HG03139 (cell line): ENCODE results near the gene SLCO2A1.

Source experiments
- ATAC-seq: cut with Tn5 transposase; IDR thresholded peaks from one replicate; pipeline ENCODE4 v1.9.1; 2021; ENCODE audit not compliant: unreplicated experiment

The SLCO2A1 gene

DNA sequence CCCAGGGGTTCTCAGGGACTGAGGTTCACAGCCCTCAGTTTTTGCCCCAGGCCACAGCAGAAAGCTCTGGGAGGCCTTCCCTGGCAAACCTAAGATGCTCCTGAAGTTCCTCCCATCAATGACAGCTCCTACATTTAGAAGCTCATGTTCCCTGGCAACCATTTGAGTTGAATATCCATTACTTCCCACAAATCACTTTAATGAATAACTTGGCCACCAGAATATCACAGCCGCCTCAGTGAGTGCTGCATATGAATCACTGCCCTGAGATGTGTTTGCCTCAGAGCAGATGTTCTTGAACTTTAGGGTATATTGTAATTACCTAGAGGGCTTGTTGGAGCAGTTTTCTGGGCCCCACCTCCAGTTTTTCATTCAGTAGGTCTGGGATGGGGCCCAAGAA, 27.4 kb downstream of the SLCO2A1 start:
- ATAC-seq, result no peak

DNA sequence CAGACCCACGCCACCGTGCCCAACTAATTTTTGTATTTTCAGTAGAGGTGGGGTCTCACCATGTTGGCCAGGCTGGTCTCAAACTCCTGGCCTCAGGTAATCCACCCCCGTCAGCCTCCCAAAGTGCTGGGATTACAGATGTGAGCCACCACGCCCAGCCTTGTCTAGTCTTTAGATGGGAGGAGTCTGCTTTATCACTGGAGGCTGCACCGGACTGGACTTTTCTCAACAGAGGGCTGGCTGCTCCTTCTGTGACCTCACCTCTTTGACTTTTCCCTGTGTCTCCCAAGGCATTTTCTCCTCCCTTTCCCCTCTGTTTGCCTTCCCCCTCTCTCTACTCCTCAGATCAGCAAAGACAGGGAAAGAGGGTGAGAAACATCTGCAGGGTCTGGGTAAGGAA, 28.5 kb downstream of the SLCO2A1 start:
- no peak for ATAC-seq

DNA sequence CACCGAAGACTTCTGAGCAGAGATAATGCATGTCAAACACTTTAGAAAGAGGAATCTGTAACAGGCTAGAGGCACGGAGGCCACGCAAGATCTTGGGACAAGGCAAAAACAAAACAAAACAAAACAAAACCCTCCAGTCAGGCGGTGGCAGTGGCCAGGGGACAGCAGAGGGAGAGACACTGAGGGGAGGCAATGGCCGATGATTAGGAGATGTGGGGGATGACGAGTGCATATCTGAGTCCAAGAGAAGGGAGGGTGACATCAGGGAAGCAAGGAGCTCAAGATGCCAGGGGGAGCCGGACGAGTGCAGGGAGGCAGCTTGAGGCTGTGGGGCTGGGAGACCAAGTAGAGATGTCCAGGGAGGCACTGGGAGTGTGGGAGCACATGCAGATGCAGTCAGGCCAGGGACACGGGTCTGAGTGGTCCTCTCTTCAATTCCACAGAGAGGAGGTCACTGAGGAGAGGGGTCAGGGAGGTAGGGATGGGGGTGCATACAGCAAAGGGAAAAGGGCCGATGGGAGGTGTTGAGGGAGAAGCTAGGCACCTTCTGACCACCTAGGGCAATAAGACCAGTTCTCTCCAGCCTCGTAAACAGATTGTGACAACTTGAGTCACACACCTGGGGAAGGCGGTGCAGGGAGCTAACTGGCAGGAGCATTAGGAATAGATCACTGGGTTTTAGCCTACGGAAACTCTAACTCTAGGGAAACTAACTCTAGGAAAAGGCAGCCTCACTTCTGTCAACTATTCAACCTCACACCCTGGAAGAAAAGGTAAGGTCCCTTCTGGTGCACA, 29.6 kb downstream of the SLCO2A1 start:
- ATAC-seq, result no peak

DNA sequence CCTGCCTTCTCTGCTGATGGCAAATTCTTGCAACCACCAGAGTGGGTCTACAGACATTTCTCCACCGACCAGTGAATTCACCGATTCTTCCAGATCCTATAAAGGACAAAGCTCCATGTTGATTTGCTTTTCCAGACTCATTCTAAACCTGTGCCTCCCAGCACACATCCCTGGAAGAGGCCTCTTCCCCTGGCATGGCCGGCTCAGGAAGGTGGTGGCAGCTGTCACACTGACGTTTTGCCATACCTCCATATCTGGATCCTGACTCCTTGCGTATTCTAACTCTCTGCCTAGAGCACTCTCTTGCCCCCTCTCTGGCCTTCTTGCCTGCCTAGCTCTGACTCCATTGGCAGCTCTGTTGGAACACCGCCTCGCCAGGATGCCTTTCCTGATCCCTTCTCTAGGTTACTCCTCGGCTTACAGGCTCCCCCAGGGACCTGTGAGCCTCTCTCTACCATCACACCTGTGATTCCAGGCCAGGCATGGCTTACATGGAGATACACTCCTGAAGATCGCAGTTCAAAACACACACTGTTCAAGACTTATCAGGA, 31.0 kb downstream of the SLCO2A1 start:
- no peak for ATAC-seq

DNA sequence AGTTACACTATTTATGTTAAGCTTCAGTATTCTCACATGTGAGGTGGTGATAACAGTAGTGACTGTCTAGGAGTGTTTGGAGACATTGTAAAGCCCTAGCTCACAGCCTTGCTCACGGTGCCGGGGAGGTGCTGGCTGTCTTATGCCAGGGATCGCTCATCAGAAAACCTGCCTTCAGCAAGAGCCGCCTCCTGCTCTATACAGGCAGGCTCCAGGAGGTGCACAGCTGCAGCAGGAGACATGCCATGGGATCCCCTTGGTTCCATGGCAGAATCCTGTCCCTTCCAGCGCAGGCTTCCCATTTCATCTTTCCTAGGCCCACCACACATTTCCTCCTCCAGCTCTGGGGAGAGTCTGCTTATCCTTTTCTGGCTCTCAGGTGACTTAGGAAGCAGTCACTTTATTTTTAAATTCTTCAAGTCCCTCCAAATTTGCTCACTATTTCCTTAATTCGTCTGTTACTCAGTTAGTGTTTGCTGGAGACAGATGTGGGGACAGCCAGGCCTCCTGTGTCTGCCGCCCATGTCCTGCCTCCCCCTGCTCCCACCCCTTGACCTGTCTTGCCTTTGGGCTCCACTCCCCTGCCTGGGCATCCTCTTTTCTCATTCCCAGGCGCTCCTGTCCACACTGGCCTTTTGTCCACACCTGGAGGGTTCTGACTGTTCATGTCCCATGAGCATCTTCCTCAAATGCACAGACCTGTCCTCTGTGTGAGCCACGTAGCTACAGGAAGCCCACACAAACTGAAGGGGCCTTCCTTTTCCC, 31.7 kb downstream of the SLCO2A1 start:
- no peak for ATAC-seq

DNA sequence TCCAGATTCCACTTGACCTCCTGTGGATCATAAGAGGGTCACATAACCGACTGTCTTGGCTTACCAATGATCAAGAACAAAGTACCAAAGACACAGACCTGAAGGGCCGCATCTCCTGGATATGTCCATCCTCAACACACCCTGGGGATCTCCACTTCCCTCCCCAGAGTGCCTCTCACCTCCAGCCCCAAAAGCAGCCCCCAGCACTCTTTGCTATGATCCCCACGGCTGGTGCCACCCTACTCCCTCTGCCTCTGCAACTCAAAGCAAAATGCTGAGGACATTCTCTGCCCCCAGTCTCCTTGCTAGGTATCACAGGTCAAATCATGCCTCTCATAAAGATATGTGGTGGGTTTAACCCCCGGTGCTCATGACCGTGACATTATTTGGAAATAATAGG, 32.7 kb downstream of the SLCO2A1 start:
- ATAC-seq, result no peak

DNA sequence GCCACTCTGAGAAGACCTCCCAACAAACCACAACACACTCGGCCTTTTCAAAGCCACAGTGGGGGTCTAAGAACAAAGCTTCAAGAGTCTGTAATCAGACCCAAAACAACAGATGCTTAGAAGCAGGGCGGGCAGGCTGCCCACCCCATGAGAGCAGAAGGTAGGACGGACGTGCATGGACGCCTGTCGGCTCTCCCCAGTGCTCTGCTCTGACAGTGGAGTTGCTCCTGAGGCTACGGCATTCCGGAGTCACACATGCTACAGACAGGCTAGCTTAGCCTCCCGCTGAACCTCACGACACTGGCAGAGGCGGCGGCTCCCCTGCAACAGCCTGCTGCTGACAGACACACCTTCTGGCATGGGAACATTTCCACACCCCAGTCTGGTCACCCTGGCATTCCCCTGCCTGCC, 33.5 kb downstream of the SLCO2A1 start:
- ATAC-seq, result no peak

DNA sequence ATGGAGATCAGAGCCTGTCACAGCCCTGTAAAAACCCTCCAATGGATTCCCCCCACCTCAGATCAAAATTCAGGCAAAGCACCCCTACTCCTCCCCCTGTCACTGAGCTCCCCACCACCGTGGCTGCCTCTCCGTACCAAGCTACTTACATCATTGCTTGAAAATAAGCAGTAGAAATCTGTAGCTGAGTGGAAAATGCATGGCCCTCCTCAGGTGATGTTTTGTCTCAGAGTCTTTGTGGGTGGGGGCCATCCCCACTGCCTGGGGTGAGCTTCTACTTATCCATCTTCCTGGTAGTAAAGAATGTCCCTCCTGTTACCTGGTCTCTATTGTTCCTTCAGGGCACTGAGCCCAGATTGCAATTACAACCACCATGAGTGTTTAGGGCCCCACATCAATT, 34.5 kb downstream of the SLCO2A1 start:
- no peak for ATAC-seq

DNA sequence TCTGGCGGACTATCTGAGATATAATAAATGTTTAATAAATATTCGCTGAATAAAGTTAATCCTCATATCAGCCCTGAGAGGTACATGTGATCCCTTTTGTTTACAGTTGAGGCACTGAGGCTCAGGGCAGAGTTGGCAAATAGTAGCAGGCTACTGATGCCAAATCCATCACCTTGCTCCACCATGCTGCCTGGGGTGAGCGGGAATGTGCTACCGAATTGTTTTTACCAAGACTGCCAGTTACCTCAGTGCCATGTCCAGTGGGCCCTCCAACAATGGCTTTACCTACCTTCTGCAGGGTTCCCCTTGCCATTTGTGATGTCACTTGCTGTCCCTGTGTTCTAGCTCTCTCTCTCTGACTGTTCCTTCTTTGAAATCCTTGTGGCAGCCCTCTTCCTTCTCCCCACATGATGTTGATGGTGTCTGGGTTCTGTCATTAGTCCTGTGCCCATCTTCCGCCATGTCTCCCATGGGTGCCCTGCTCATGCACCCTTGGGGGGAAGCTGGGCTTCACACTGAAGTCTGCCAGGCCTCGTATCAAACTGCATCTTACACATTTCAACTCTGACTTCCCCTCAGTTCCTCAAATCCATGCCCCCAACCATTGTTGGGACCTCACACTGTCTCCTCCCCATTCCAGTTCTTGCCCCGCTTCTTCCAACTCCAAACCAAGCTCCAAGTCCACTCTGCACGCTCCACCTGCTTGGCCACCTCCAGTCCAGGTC, 35.4 kb downstream of the SLCO2A1 start:
- ATAC-seq, result no peak

DNA sequence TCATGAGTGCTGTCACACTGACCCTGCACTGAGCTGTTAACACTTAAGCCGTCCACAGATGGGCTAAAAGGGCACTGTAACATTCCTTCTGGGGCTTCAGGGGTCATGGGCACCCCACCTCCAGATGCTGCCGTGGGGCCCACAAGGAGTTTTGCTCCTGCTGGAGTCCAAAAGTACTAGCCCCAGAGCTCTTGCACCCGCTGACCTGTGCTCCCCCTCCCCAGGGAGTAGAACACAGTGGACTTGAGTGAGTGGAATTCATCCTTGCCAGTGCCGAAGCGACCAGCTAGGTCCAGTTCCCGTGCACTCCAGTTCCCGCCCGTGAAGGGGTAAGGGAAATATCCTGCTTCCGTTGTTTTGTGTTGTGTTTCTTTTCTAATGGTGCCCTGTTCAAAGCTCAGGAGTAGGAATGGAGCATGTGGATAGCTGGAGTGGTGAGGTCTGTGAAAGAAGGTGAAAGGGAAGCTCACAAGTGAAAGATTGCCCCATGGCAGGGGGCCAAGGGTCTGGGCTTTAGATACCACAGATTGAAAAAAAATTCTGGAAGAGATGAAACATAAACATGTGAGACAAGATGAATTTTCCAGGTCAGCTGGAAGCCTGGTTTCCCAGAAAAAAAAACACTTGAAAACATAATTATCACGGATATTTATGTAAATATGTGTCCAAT, 36.6 kb downstream of the SLCO2A1 start:
- no peak for ATAC-seq

DNA sequence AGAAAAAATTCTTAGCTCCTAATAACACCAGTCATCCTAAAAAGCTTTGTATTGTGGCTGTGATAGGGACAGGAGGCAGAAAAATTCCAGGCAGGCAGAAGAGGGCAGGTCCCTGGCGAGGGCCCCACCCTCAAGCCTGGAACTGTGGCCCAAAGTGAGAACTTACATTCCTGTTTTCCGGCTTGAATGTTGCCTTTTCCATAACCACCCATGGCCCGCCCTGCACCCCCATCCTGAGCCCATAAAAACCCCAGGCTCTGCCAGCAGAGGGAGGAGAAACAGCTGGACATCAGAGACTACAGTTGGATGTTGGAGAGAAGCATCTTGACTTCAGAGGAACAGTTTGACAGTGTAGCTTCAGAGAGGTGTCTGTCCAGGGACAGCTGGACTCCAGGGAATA, 37.3 kb downstream of the SLCO2A1 start:
- no peak for ATAC-seq

DNA sequence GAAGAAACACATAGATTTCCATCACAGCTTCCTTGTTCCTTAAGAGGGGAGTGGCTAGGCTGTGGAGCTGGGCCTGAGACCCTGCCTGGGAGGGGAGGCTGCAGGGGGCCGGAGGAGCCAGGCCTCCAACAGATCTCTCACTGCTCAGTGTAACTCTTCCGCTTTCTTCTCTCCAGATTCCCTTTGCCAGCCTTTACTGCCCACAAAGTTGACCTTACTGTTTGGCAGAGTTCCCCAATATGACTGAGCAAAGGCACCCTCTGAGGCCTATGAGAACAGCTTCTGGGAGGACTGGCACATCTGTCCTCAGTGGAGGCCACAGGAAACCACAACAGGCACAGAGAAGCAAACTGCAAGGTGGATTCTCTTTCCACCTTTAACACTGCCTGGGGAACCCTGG, 38.1 kb downstream of the SLCO2A1 start:
- no peak for ATAC-seq

DNA sequence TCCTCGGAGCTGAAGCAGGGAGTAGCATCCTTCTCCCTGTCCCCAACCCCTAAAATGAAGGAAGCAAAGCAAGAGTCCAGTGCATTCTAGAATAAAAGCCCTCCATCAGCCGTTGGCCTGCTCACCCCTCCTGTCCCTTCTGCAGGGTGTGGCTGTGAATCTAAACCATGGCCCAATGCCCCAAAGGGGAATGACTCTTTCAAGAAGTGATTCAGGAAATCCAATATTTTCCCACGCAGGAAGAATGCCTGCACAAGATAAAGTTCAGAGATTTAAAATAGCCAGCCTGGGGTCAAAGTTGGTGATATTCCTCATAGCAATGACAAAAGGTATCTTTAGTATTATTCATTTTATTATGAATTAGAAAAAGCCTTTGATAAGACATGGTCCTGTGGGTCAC, 38.5 kb downstream of the SLCO2A1 start:
- no peak for ATAC-seq

DNA sequence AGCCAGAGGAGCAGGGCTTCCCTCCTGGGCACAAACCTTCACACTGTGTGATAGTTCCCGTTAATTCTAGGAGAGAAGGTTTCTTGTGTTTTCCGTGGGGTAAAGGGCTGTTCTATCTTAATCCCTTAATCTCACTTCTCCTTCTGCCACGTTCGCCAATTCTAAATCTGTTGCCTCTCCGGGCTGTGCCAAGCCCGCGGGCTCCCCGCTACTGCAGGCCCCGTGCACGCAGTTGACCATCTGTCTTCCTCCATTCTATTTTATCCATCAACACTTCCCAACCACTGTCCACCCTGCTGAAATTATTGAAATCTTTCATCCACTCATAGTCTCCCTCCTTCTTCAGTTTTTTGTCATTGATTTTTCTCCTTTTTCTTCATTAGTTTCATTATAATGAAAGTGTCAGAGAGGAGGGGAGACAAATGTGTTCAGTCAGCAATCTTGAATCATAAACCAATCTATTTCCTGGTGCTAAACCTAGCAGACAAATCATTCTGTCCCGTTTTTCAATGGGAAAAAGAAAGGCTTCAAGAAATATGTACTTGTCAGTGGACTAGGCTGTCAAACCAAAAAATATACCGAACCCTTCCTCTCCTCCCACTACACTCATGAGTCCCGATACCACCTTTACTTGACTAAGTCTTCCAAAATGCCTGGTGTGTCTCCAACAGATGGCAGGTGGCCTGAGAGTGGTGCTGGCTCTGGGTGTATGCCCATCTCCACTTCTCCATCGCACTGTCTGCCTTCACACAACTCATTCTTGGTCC, 39.6 kb downstream of the SLCO2A1 start:
- no peak for ATAC-seq

DNA sequence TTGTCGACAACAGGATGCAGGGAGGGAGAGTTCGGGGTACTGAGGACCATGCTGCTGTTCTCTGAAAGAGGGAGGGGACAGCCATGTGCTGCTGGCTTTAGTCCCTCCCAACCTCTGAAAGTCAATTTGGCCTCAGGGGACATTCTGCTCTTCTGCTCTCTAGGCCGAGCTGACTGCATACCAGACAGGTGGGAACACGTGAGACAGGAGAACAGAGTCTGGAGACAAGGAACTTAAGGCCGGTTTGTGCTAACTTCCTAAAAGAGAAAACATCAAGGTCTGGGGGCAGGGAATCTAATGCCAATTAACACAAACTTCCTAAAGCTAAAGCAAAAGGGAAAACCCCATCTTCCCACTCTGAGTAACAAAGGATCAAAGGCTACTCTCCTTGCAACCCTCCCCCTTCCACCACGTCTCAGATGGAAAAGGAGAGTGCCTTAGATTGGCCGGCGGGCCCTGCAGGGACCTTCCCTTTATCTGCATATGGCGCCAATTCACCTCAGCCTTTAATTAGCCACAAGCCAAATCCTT, 41.0 kb downstream of the SLCO2A1 start:
- no peak for ATAC-seq

DNA sequence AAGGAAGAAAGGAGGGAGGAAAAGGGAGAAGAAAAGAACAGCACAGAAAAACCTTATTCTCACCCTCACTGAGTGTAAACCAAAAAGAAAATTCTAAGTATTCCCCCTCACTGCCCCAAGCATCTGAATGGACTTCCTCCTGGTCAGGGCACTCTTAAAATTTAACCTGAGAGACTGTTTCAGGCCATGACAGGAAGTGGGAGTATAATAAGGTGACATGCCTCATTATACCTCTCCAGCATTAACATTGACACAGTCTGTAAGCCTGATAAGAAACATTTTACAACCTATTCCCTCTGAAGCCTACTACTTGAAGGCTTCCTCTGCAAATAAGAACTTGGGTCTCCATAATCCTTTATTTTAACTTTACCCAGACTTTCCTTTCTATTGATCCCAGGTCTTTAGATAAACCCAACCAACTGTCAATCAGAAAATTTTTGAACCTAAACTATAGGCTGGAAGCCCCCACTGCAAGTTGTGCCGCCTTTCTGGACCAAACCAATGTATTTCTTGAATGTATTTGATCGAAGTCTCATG, 41.7 kb downstream of the SLCO2A1 start:
- no peak for ATAC-seq

DNA sequence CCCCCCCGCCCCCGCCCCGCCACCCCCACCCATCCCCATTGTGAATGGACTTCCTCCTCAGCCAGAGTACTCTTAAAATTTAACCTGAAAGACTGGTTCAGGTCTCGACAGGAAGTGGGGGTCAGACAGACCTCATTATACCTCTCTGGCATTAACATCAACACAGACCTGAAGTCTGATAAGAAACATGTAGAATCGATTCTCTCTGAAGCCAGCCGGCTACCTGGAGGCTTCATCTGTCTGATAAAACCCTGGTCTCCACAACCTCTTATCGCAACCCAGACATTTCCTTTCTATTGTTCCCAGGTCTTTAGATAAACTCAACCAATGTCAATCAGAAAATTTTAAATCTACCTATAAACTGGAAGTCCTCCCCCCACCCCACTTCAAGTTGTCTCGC, 42.6 kb downstream of the SLCO2A1 start:
- no peak for ATAC-seq

DNA sequence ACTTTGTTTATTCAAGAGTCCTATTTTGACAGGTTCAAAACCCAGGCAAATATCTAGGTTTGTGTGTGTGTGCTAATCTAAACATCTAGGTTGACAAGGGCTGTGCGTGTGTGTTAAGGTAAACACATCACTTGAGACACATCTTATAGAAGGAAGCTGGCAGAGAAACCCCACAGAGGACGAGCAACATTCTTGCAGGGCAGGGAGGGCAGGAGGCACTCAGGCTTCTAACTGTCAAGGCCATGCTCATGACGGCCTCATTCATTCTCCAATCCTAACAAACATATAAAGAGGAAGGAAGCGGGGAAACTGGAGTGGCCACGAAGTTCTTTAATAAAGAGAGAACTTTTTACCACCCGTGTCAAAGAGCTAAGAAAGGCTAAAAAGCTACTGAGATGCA, 43.4 kb downstream of the SLCO2A1 start:
- no peak for ATAC-seq

DNA sequence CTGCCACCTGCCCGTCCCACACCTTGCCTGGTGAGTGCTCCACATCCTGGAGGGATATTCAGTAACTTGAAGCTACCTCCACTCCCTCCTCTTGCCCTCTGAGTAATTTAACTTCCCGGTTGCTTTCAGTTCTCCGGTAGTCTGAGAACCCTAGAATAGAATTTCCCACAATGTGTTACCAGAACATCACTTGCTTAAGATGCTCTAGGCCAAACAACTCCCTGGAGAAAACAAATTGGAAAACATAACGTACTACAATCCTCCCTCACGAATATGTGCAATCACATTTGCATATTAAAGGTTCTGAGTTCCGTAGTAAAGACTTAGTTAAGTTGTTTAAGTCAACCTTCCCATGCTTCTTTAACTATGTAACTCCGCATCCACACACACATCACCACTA, 44.8 kb downstream of the SLCO2A1 start:
- no peak for ATAC-seq
